Mesothelial cell of epicardium (in vitro differentiated cells): ENCODE results near the gene NR5A1. TPM values are rescaled to one million over a fixed set of nuclear protein-coding genes. Genes with fewer than 3 reads are reported as not detected.

ENCODE experiments used
- DNase-seq, 2 experiments: peaks; one replicate each; pipeline ENCODE4 v3.0.0; 2021; ENCODE audit warnings: low spot score in 2 of 2; ENCODE audit not compliant: unreplicated experiment in 2 of 2
- H3K27ac Mint-ChIP-seq: 2 replicates; pipeline ENCODE4 v1.8.0; 2021; ENCODE audit warnings: mixed read lengths
- H3K27me3 Mint-ChIP-seq: 2 replicates; pipeline ENCODE4 v1.8.0; 2021; ENCODE audit warnings: low read depth, mixed read lengths
- H3K36me3 Mint-ChIP-seq: 2 replicates; pipeline ENCODE4 v1.8.0; 2021; ENCODE audit warnings: mixed read lengths
- H3K4me1 Mint-ChIP-seq: 2 replicates; pipeline ENCODE4 v1.8.0; 2021; ENCODE audit warnings: mixed read lengths
- H3K4me3 Mint-ChIP-seq: 2 replicates; pipeline ENCODE4 v1.8.0; 2021; ENCODE audit warnings: mild to moderate bottlenecking, moderate library complexity, mixed read lengths
- H3K9me3 Mint-ChIP-seq: 2 replicates; pipeline ENCODE4 v1.8.0; 2021; ENCODE audit warnings: mixed read lengths
- CTCF ChIP-seq: fragments of 200-600 bp; sonication (generic); IDR thresholded peaks from one replicate; pipeline ENCODE4 v1.5.0; 2021; ENCODE audit warnings: antibody characterized with exemption; ENCODE audit not compliant: unreplicated experiment
- total RNA-seq: library from RNA; stranded (reverse); gene quantifications from 3 replicates; pipeline ENCODE4 v1.2.1, GENCODE V29; 2021

Gene NR5A1
- total RNA-seq, 1 donor from 2014 or later = 0.25 TPM

- DNase-seq = no peak
These were observed 15.2 kb upstream of the NR5A1 start for GRCh38 chr9:124522121-124523098.

GRCh38 chr9:124521142-124521541 is 13.9 kb upstream of the NR5A1 start:
- Mint-ChIP-seq H3K27ac (no peak overlapping the region), H3K36me3 (peaks cover 9% of the 10 kb centered on the region), H3K4me1 (peaks cover 5% of the 10 kb centered on the region), H3K4me3 (no peak overlapping the region), H3K9me3 (no peaks in the 10 kb centered on the region), H3K27me3 (no peaks in the 10 kb centered on the region)
- TF ChIP-seq CTCF = no peak
- DNase-seq = no peak

More at GRCh38 chr9:124522121-124523098, 15.2 kb upstream of the NR5A1 start:
- H3K27ac Mint-ChIP-seq = no peak overlapping the region
- no peak for TF ChIP-seq CTCF
- no peaks in the 10 kb centered on the region for H3K9me3 Mint-ChIP-seq
- peaks cover 9% of the 10 kb centered on the region for H3K36me3 Mint-ChIP-seq
- peaks cover 9% of the 10 kb centered on the region for H3K4me1 Mint-ChIP-seq
- no peak overlapping the region for H3K4me3 Mint-ChIP-seq
- H3K27me3 Mint-ChIP-seq = no peaks in the 10 kb centered on the region

- H3K4me3 Mint-ChIP-seq = no peak overlapping the region
- peaks cover 11% of the 10 kb centered on the region for H3K4me1 Mint-ChIP-seq
- TF ChIP-seq CTCF = no peak
- H3K27me3 Mint-ChIP-seq = no peaks in the 10 kb centered on the region
- H3K9me3 Mint-ChIP-seq = no peaks in the 10 kb centered on the region
- peak overlapping the region; percentile 3 for H3K27ac Mint-ChIP-seq
- DNase-seq = no peak
- H3K36me3 Mint-ChIP-seq = peaks cover 9% of the 10 kb centered on the region
These were observed 13.0 kb upstream of the NR5A1 start for GRCh38 chr9:124520206-124520596.

- no peak overlapping the region for H3K4me3 Mint-ChIP-seq
- peaks cover 18% of the 10 kb centered on the region for H3K4me1 Mint-ChIP-seq
- no peak overlapping the region for H3K27ac Mint-ChIP-seq
- no peaks in the 10 kb centered on the region for H3K27me3 Mint-ChIP-seq
- no peak for DNase-seq
- no peaks in the 10 kb centered on the region for H3K9me3 Mint-ChIP-seq
- H3K36me3 Mint-ChIP-seq = peaks cover 9% of the 10 kb centered on the region
- no peak for TF ChIP-seq CTCF
These were observed 10.9 kb upstream of the NR5A1 start for GRCh38 chr9:124518116-124518515.

GRCh38 chr9:124517600-124517999 is 10.4 kb upstream of the NR5A1 start:
- Mint-ChIP-seq H3K36me3 (peaks cover 9% of the 10 kb centered on the region), H3K4me3 (no peak overlapping the region), H3K4me1 (peaks cover 21% of the 10 kb centered on the region), H3K9me3 (no peaks in the 10 kb centered on the region), H3K27ac (no peak overlapping the region), H3K27me3 (no peaks in the 10 kb centered on the region)
- TF ChIP-seq CTCF = no peak
- no peak for DNase-seq
